ENCODE data around the gene BTG4. TPM values are rescaled to one million over a fixed set of nuclear protein-coding genes. Genes with fewer than 3 reads are reported as not detected.

Gene BTG4
- total and polyA plus RNA-seq, 2 of the 8 experiments (the other 6 are each of a cell fraction or from before 2014, with no cell fraction given), result 0.06 TPM; not detected in 1

DNA sequence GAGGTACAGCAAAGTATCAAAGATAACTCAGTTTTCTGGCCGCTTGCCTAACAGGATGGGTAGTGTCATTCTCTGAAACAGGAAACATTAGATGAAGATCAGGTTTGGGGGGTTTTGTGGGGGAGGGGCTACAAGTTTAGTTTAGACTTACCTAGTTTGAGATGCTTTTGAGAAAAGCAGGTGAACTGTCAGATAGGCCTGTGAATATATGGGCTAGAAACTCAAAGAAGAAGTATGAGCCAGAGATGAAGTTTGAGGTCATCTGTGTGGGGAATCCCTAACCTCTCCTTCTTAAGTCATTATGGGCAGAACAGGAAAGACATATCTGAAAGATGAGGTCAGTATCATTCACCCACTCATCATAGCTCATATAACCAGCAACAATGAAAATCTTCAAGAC, 14.3 kb upstream of the BTG4 start:
- H3K56ac ChIP-seq (replicated peaks; ENCODE audit: insufficient read length, low read depth, low read length), result no peak overlapping the region
- H3K23ac ChIP-seq (ENCODE audit: insufficient read length), result no peak overlapping the region
- no peaks in the 10 kb centered on the region for H3K27me3 ChIP-seq (replicated peaks in 1 of 4; ENCODE audit: control insufficient read depth in 3 of 4, extremely low read depth in 1 of 4, insufficient read depth in 3 of 4, low read length in 3 of 4)
- 80% methylated on average over 1 of the region's 1 CpG; no CpG with 5 or more reads in 1 of the 2 experiments for WGBS, 2 experiments (ENCODE audit: extremely low coverage in 1 of 2, insufficient coverage in 1 of 2, insufficient read length in 1 of 2, insufficient replicate concordance in 2 of 2, low coverage in 1 of 2, low lambda C conversion rate in 2 of 2, missing lambda C conversion rate in 1 of 2)
- H2BK15ac ChIP-seq (ENCODE audit: low read length), result no peak overlapping the region
- H4K20me1 ChIP-seq (replicated peaks in 1 of 2; ENCODE audit: control insufficient read depth in 1 of 2, insufficient read depth in 2 of 2, low read length in 2 of 2), result no peaks in the 10 kb centered on the region
- no peak overlapping the region for H4K5ac ChIP-seq (ENCODE audit: insufficient read length, low read depth, low read length)
- no peak overlapping the region for H3K4ac ChIP-seq (replicated peaks; ENCODE audit: insufficient read length, low read depth, low read length)
- ChIA-PET POLR2A (ENCODE audit: partially characterized antibody) (no interaction called here), CTCF (ENCODE audit: partially characterized antibody) (interaction anchor here (1.2 kb wide), 1 partner anchor 13 kb away, joined by 5 read pairs; no protein-coding TSS in a partner anchor)
- H2AK5ac ChIP-seq (ENCODE audit: low read depth, low read length), result no peak overlapping the region
- no peak overlapping the region for H2BK120ac ChIP-seq (replicated peaks; ENCODE audit: low read depth, low read length)
- H3K9me3 ChIP-seq (ENCODE audit: insufficient read depth in 2 of 2, low read depth in 1 of 2, low read length in 1 of 2), result no peaks in the 10 kb centered on the region
- H3K4me1 ChIP-seq (replicated peaks in 1 of 4; ENCODE audit: control insufficient read depth in 3 of 4, insufficient read depth in 4 of 4, low read length in 3 of 4), result no peaks in the 10 kb centered on the region
- H2BK12ac ChIP-seq (ENCODE audit: low read depth, low read length), result no peak overlapping the region
- no peak overlapping the region for H3K9ac ChIP-seq (replicated peaks in 1 of 4; ENCODE audit: extremely low read depth in 1 of 4, low read depth in 3 of 4, low read length in 3 of 4)
- H3K79me1 ChIP-seq (ENCODE audit: low read depth, low read length), result no peaks in the 10 kb centered on the region
- H3K4me2 ChIP-seq (ENCODE audit: insufficient read depth in 1 of 2, low read depth in 2 of 2, low read length in 2 of 2), result no peak overlapping the region
- H3K14ac ChIP-seq (ENCODE audit: insufficient read length), result no peak overlapping the region
- H3K27ac ChIP-seq (ENCODE audit: low read depth, low read length), result no peak overlapping the region
- no peak overlapping the region for H4K8ac ChIP-seq (ENCODE audit: extremely low read depth, insufficient read depth, low read length)
- H3K79me2 ChIP-seq (ENCODE audit: control insufficient read depth in 1 of 2, insufficient read depth in 2 of 2, low read length in 2 of 2), result no peaks in the 10 kb centered on the region
- FAIRE-seq (no peak), DNase-seq (ENCODE audit: low read depth in 1 of 2, low spot score in 2 of 2) (no peak)
- H2BK5ac ChIP-seq (ENCODE audit: low read depth, low read length), result no peak overlapping the region
- no peak overlapping the region for H3K4me3 ChIP-seq (ENCODE audit: extremely low read depth in 1 of 4, insufficient read depth in 2 of 4, low read depth in 3 of 4, low read length in 4 of 4)
- H2AFZ ChIP-seq (ENCODE audit: low read length), result no peak overlapping the region
- H2BK20ac ChIP-seq (ENCODE audit: low read length), result no peak overlapping the region
- no peaks in the 10 kb centered on the region for H3K36me3 ChIP-seq (ENCODE audit: control insufficient read depth in 2 of 4, insufficient read depth in 4 of 4, low read length in 3 of 4)
- no peak overlapping the region for H3K18ac ChIP-seq (ENCODE audit: extremely low read depth, low read length)
- H3K23me2 ChIP-seq (ENCODE audit: low read depth, low read length), result no peaks in the 10 kb centered on the region
- H4K91ac ChIP-seq (replicated peaks; ENCODE audit: insufficient read length, low read length), result no peak overlapping the region
- TF ChIP-seq, protein P1, sequence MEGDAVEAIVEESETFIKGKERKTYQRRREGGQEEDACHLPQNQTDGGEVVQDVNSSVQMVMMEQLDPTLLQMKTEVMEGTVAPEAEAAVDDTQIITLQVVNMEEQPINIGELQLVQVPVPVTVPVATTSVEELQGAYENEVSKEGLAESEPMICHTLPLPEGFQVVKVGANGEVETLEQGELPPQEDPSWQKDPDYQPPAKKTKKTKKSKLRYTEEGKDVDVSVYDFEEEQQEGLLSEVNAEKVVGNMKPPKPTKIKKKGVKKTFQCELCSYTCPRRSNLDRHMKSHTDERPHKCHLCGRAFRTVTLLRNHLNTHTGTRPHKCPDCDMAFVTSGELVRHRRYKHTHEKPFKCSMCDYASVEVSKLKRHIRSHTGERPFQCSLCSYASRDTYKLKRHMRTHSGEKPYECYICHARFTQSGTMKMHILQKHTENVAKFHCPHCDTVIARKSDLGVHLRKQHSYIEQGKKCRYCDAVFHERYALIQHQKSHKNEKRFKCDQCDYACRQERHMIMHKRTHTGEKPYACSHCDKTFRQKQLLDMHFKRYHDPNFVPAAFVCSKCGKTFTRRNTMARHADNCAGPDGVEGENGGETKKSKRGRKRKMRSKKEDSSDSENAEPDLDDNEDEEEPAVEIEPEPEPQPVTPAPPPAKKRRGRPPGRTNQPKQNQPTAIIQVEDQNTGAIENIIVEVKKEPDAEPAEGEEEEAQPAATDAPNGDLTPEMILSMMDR (IDR thresholded peaks at IDR 0.05; ENCODE audit: control extremely low read depth in 1 of 3, insufficient read depth in 1 of 3, low read depth in 1 of 3, low read length in 3 of 3), result no peak
- TF ChIP-seq BACH1 (IDR thresholded peaks at IDR 0.05; ENCODE audit: low read length) (no peak), GTF2F1 (IDR thresholded peaks at IDR 0.05; ENCODE audit: borderline replicate concordance, low read depth, low read length) (no peak), TAF1 (IDR thresholded peaks at IDR 0.05; ENCODE audit: low read depth, low read length) (no peak), GABPA (IDR thresholded peaks at IDR 0.05; ENCODE audit: borderline replicate concordance, insufficient read depth, low read length) (no peak), PHF8 (conservative IDR thresholded peaks at IDR 0.05; ENCODE audit: low read depth, low read length) (no peak), BRCA1 (IDR thresholded peaks at IDR 0.05; ENCODE audit: low read depth, low read length) (no peak), CBX8 (IDR thresholded peaks at IDR 0.05; ENCODE audit: borderline replicate concordance, low read depth, low read length) (no peak), SIN3A (conservative IDR thresholded peaks at IDR 0.05 in 1 of 2, IDR thresholded peaks at IDR 0.05 in 1 of 2; ENCODE audit: low read depth in 1 of 2, low read length in 2 of 2) (no peak), RFX5 (IDR thresholded peaks at IDR 0.05; ENCODE audit: borderline replicate concordance, low read depth, low read length) (no peak), SP2 (IDR thresholded peaks at IDR 0.05; ENCODE audit: low read length) (no peak), ASH2L (IDR thresholded peaks at IDR 0.05; ENCODE audit: low read length) (no peak), CEBPB (IDR thresholded peaks at IDR 0.05; ENCODE audit: low read depth, low read length) (no peak)

Measured in H1 (cell line).